Measurements from ENCODE around the gene MARVELD2.
A peak's percentile ranks its signal among the peaks of the same experiment; 100 is the strongest.
"Not testable (repeated sequence)": the region's sequence is repeated elsewhere in the genome, so short reads cannot be mapped to it uniquely, and the experiment has no call there.

Gene MARVELD2

GRCh38 chr5:69450527-69450926 is 35.6 kb downstream of the MARVELD2 start:
- DNase-seq: not testable (repeated sequence)

- DNase-seq: no peak
Measured at GRCh38 chr5:69451941-69452647, 37.2 kb downstream of the MARVELD2 start.

- DNase-seq: not testable (repeated sequence)
Measured at GRCh38 chr5:69453487-69453886, 38.6 kb downstream of the MARVELD2 start.

- DNase-seq: no peak
Measured at GRCh38 chr5:69454460-69455249, 39.7 kb downstream of the MARVELD2 start.

GRCh38 chr5:69455428-69455988 is 40.6 kb downstream of the MARVELD2 start:
- DNase-seq: not testable (repeated sequence)

- DNase-seq: no peak
Measured at GRCh38 chr5:69462170-69462569, 47.3 kb downstream of the MARVELD2 start.

GRCh38 chr5:69466375-69466774 is 51.5 kb downstream of the MARVELD2 start:
- not testable (repeated sequence) for DNase-seq

GRCh38 chr5:69467442-69468225 is 52.7 kb downstream of the MARVELD2 start:
- no peak for DNase-seq

- DNase-seq: no peak
Measured at GRCh38 chr5:69468631-69469030, 53.7 kb downstream of the MARVELD2 start.

- DNase-seq: not testable (repeated sequence)
Measured at GRCh38 chr5:69471516-69471915, 56.6 kb downstream of the MARVELD2 start.

- DNase-seq: not testable (repeated sequence)
Measured at GRCh38 chr5:69472535-69473143, 57.7 kb downstream of the MARVELD2 start.

- no peak for DNase-seq
Measured at GRCh38 chr5:69477170-69477569, 62.3 kb downstream of the MARVELD2 start.

GRCh38 chr5:69478296-69478695 is 63.4 kb downstream of the MARVELD2 start:
- DNase-seq: not testable (repeated sequence)

- no peak for DNase-seq
Measured at GRCh38 chr5:69484891-69485290, 70.0 kb downstream of the MARVELD2 start.

GRCh38 chr5:69485471-69485870 is 70.6 kb downstream of the MARVELD2 start:
- DNase-seq: no peak

GRCh38 chr5:69489246-69489645 is 74.3 kb downstream of the MARVELD2 start:
- DNase-seq: no peak

- no peak for DNase-seq
Measured at GRCh38 chr5:69491027-69491426, 76.1 kb downstream of the MARVELD2 start.

- DNase-seq: no peak
Measured at GRCh38 chr5:69491838-69492390, 77.0 kb downstream of the MARVELD2 start.

- DNase-seq: peak; percentile 21 to 37
Measured at GRCh38 chr5:69492391-69492922, 77.5 kb downstream of the MARVELD2 start, which contains the start of gene OCLN. Gene OCLN (plus strand): TSS chr5:69492790. CDS start chr5:69504245, 11,455 bp downstream.

- DNase-seq: peak; percentile 10 to 17
Measured at GRCh38 chr5:69492923-69493395, 78.0 kb downstream of the MARVELD2 start.

- DNase-seq: peak; percentile 19 to 29
Measured at GRCh38 chr5:69493396-69494133, 78.6 kb downstream of the MARVELD2 start.
